K562 (cell line): ENCODE measurements around the gene PFKL. TPM values are rescaled to one million over a fixed set of nuclear protein-coding genes. Genes with fewer than 3 reads are reported as not detected.
"Not testable (repeated sequence)": the region's sequence is repeated elsewhere in the genome, so short reads cannot be mapped to it uniquely, and the experiment has no call there.

Experiments
- ATAC-seq: fragments of 200-7000 bp; cut with Tn5 transposase; 3 replicates; pipeline ENCODE4 v1.9.1; 2020; ENCODE audit warnings: moderate library complexity
- BruUV-seq: library from RNA; stranded (reverse); fragments of 400-500 nt; replicated peaks from 2 replicates; lab custom pipeline; 2021; lab: Mats Ljungman, UMichigan
- CTCF ChIA-PET: fragments of 300-600 bp; formaldehyde crosslinking; extraction: SDS; loops from one replicate; lab custom pipeline; 2021; ENCODE audit warnings: low intra/inter-chr PET ratio; lab: Yijun Ruan, JAX
- POLR2A ChIA-PET: fragments of 300-600, 350-650 bp; sonication (Branson Sonifier 250); formaldehyde crosslinking; extraction: SDS; loops from one replicate; lab custom pipeline; 2021; ENCODE audit warnings: antibody characterized with exemption, inconsistent platforms; lab: Yijun Ruan, JAX
- DNase-seq, 4 experiments: peaks; one replicate each; pipeline versions ENCODE4 v3.0.0 to v3.0.0-alpha.2; 2011 to 2018; ENCODE audit warnings: low spot score in 3 of 4, mixed read lengths in 3 of 4; ENCODE audit errors: extremely low read depth in 1 of 4
- FAIRE-seq: peaks from 2 replicates; lab custom pipeline; 2011; peaks lifted over from hg19 to GRCh38; lab: Jason Lieb, UNC
- H2AFZ ChIP-seq: 2 replicates; pipeline ENCODE4 v1.6.0; 2011; ENCODE audit warnings: low read depth, low read length, control low read depth, inconsistent platforms
- H3K27ac ChIP-seq: fragments of 200-600 bp; 3 replicates; pipeline ENCODE4 v1.8.0; 2011; ENCODE audit warnings: low read depth, mild to moderate bottlenecking, control low read depth, inconsistent platforms, low read length, moderate library complexity, mixed read lengths; ENCODE audit errors: extremely low read depth
- H3K27me3 ChIP-seq, 2 experiments: fragments of 300-600 bp in 1 of 2; 2 replicates in 1 of 2; 3 replicates in 1 of 2; pipeline versions ENCODE4 v1.6.0 to v1.8.0; 2011; ENCODE audit warnings: inconsistent platforms in 2 of 2, low read length in 2 of 2, mild to moderate bottlenecking in 1 of 2, mixed read lengths in 1 of 2, moderate library complexity in 1 of 2; ENCODE audit not compliant: control insufficient read depth in 2 of 2, insufficient read depth in 2 of 2
- H3K36me3 ChIP-seq: fragments of 300-600 bp; 3 replicates; pipeline ENCODE4 v1.8.0; 2011; ENCODE audit warnings: mild to moderate bottlenecking, low read length, inconsistent platforms; ENCODE audit not compliant: control insufficient read depth, insufficient read depth
- H3K4me1 ChIP-seq, 2 experiments: fragments of 200-600 bp in 1 of 2; replicated peaks in 1 of 2; 2 replicates in 1 of 2; 3 replicates in 1 of 2; pipeline versions ENCODE4 v1.5.1 to v1.8.0; 2011; ENCODE audit warnings: inconsistent platforms in 2 of 2, low read length in 2 of 2, mild to moderate bottlenecking in 1 of 2, mixed read lengths in 1 of 2, moderate library complexity in 1 of 2; ENCODE audit not compliant: control insufficient read depth in 2 of 2, insufficient read depth in 2 of 2
- H3K4me2 ChIP-seq: 2 replicates; pipeline ENCODE4 v1.6.1; 2011; ENCODE audit warnings: low read length, control low read depth, inconsistent platforms, mixed read lengths; ENCODE audit not compliant: insufficient read depth
- H3K4me3 ChIP-seq: fragments of 200-600 bp; sonication (generic), shearing (Covaris generic); 2 replicates; pipeline ENCODE4 v1.5.1; 2016; ENCODE audit warnings: control low read depth, inconsistent platforms
- H3K79me2 ChIP-seq: fragments of 200-600 bp; 3 replicates; pipeline ENCODE4 v1.8.0; 2011; ENCODE audit warnings: low read length, inconsistent platforms; ENCODE audit not compliant: control insufficient read depth, insufficient read depth
- H3K9ac ChIP-seq, 2 experiments: 2 replicates each; pipeline versions ENCODE4 v1.6.0 to v1.6.1; 2011; ENCODE audit warnings: low read depth in 2 of 2, low read length in 2 of 2, control low read depth in 1 of 2, inconsistent platforms in 1 of 2, mild to moderate bottlenecking in 1 of 2, mixed read lengths in 1 of 2; ENCODE audit not compliant: insufficient read depth in 1 of 2
- H3K9me1 ChIP-seq: one replicate; pipeline ENCODE4 v1.6.0; 2011; ENCODE audit warnings: inconsistent platforms, mild to moderate bottlenecking, low read length, moderate library complexity; ENCODE audit not compliant: control insufficient read depth, insufficient read depth
- H3K9me3 ChIP-seq: replicated peaks from 2 replicates; pipeline ENCODE4 v1.5.1; 2011; ENCODE audit warnings: low read depth, low read length, inconsistent platforms; ENCODE audit not compliant: control insufficient read depth, insufficient read depth
- H4K20me1 ChIP-seq: replicated peaks from 2 replicates; pipeline ENCODE4 v1.6.1; 2011; ENCODE audit warnings: low read length, inconsistent platforms, mixed read lengths; ENCODE audit not compliant: control insufficient read depth, insufficient read depth
- STAT5A ChIP-seq: IDR thresholded peaks from 2 replicates; pipeline ENCODE4 v1.6.1; 2012; ENCODE audit warnings: low read length, inconsistent platforms, borderline replicate concordance
- whole genome bisulfite sequencing: fragments of 100-300 bp; shearing (Covaris generic); methylation state at CpG from one replicate; pipeline ENCODE4 v1.1.6; 2016; ENCODE audit warnings: low coverage, mixed read lengths; ENCODE audit not compliant: insufficient coverage; ENCODE audit errors: missing lambda C conversion rate; 5-methylcytosine and 5-hydroxymethylcytosine counted together
- in situ Hi-C: fragments of 300-500 bp; cut with MboI; formaldehyde crosslinking; loops from 4 replicates; pipeline ENCODE4 v1.15.0; 2018; ENCODE audit warnings: inconsistent platforms, mixed read lengths
- intact Hi-C: fragments of 100-400 bp; cut with micrococcal nuclease; formaldehyde crosslinking; loops from 2 replicates; pipeline ENCODE4 v1.14.2; 2022
- polyA plus RNA-seq, 8 experiments: library from polyadenylated mRNA; depleted of rRNA in 4 of 8; stranded (reverse) in 5 of 8; unstranded in 3 of 8; fragments of >200 nt; fragmentation: Nextera tagmentation in 2 of 8; fragmentation: Illumina TruSeq in 1 of 8; extraction: Ambion mirVana in 2 of 8; extraction: Trizol in 1 of 8; gene quantifications; 2 replicates each; pipeline versions ENCODE4 v1.2.1 to v1.2.3, GENCODE V29; 2011 to 2014; ENCODE audit warnings: inconsistent platforms in 1 of 8, missing spikeins in 1 of 8
- total RNA-seq, 7 experiments: library from RNA; depleted of rRNA in 6 of 7; stranded (reverse); fragments of >200 nt in 6 of 7; fragmentation: Illumina TruSeq in 2 of 7; extraction: Trizol in 2 of 7; gene quantifications; 2 replicates each; pipeline versions ENCODE4 v1.2.1 to v1.2.3, GENCODE V29; 2011 to 2021; ENCODE audit warnings: low replicate concordance in 1 of 7
- TF ChIP-seq, protein P1 (sequence below): fragments of 250-450 bp; sonication (Bioruptor Pico); IDR thresholded peaks from 2 replicates; pipeline ENCODE4 v1.5.0; 2022; ENCODE audit warnings: mild to moderate bottlenecking

Gene PFKL
- total and polyA plus RNA-seq, 9 of the 15 experiments (the other 6 are each of a cell fraction or from before 2014, with no cell fraction given) = 1.1 to 124 (median 45.6) TPM

- TF ChIP-seq, protein P1, sequence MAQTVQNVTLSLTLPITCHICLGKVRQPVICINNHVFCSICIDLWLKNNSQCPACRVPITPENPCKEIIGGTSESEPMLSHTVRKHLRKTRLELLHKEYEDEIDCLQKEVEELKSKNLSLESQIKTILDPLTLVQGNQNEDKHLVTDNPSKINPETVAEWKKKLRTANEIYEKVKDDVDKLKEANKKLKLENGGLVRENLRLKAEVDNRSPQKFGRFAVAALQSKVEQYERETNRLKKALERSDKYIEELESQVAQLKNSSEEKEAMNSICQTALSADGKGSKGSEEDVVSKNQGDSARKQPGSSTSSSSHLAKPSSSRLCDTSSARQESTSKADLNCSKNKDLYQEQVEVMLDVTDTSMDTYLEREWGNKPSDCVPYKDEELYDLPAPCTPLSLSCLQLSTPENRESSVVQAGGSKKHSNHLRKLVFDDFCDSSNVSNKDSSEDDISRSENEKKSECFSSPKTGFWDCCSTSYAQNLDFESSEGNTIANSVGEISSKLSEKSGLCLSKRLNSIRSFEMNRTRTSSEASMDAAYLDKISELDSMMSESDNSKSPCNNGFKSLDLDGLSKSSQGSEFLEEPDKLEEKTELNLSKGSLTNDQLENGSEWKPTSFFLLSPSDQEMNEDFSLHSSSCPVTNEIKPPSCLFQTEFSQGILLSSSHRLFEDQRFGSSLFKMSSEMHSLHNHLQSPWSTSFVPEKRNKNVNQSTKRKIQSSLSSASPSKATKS (CRISPR knock-in tag) = no peak
- no peak for TF ChIP-seq STAT5A
Observed at GRCh38 chr21:44282370-44282769, 17.5 kb upstream of the PFKL start (continued).

DNA sequence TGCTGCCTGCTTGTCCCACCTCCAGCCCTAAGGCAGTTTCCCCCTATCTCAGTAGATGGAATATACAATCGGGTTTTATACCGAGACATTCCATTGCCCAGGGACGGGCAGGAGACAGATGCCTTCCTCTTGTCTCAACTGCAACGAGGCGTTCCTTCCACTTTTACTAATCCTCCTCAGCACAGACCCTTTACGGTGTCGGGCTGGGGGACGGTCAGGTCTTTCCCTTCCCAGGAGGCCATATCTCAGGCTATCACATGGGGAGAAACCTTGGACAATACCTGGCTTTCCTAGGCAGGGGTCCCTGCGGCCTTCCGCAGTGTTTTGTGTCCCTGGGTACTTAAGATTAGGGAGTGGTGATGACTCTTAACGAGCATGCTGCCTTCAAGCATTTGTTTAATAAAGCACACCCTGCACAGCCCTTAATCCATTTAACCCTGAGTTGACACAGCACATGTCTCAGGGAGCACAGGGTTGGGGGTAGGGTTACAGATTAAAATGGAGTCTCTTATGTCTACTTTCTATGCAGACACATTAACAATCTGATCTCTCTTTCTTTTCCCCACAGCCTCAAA lies 16.6 kb upstream of the PFKL start:
- H3K9me1 ChIP-seq, BruUV-seq, H3K79me2 ChIP-seq, H2AFZ ChIP-seq, ATAC-seq, H3K9ac ChIP-seq, FAIRE-seq, H3K9me3 ChIP-seq, H3K4me2 ChIP-seq, H3K4me3 ChIP-seq, H3K36me3 ChIP-seq, H3K27ac ChIP-seq, intact Hi-C loops, CTCF ChIA-PET, DNase-seq: not testable (repeated sequence)
- peaks cover 14% of the 10 kb centered on the region for H4K20me1 ChIP-seq
- WGBS = 1% methylated on average over 11 of the region's 11 CpGs
- POLR2A ChIA-PET = interaction anchor here (0.6 to 0.7 kb wide), 2 partner anchors 15 to 24 kb away, joined by 3 read pairs; no protein-coding TSS in a partner anchor
- peaks cover 39 to 74% of the 10 kb centered on the region in 2 experiments for H3K27me3 ChIP-seq
- peaks cover 0 to 32% of the 10 kb centered on the region in 2 experiments; a peak in 2 of 5 replicates for H3K4me1 ChIP-seq
- in situ Hi-C loops = loop anchor here (25.0 kb wide), 1 partner anchor 121 kb away; no protein-coding TSS in a partner anchor
